Neural progenitor cell (in vitro differentiated cells): ENCODE measurements around the gene RBPMS2. TPM values are rescaled to one million over a fixed set of nuclear protein-coding genes. Genes with fewer than 3 reads are reported as not detected.
A peak's percentile ranks its signal among the peaks of the same experiment; 100 is the strongest.

ENCODE experiments used
- DNase-seq: peaks from one replicate; pipeline ENCODE4 v3.0.0-alpha.2; 2016; ENCODE audit warnings: low spot score
- H2AFZ ChIP-seq: fragments of 200-600 bp; sonication (generic); replicated peaks from 2 replicates; pipeline ENCODE4 v1.6.1; 2016; ENCODE audit warnings: antibody characterized with exemption
- H3F3A ChIP-seq: fragments of 200-600 bp; sonication (generic); 2 replicates; pipeline ENCODE4 v1.6.1; 2016; ENCODE audit warnings: antibody characterized with exemption, low read depth
- H3K27ac ChIP-seq: fragments of 200-600 bp; sonication (generic); 2 replicates; pipeline ENCODE4 v1.5.1; 2016; ENCODE audit warnings: mild to moderate bottlenecking
- H3K27me3 ChIP-seq: fragments of 200-600 bp; sonication (generic); 2 replicates; pipeline ENCODE4 v1.6.1; 2016; ENCODE audit warnings: mild to moderate bottlenecking, moderate library complexity
- H3K36me3 ChIP-seq: fragments of 200-600 bp; sonication (generic); 2 replicates; pipeline ENCODE4 v1.5.1; 2016
- H3K4me1 ChIP-seq: fragments of 200-600 bp; sonication (generic); 2 replicates; pipeline ENCODE4 v1.6.1; 2016; ENCODE audit warnings: mixed run types
- H3K4me2 ChIP-seq: fragments of 200-600 bp; sonication (generic); 2 replicates; pipeline ENCODE4 v1.6.1; 2016
- H3K4me3 ChIP-seq: fragments of 200-600 bp; sonication (generic); 2 replicates; pipeline ENCODE4 v1.5.1; 2016
- H3K79me2 ChIP-seq: fragments of 200-600 bp; sonication (generic); 2 replicates; pipeline ENCODE4 v1.6.1; 2016; ENCODE audit warnings: low read depth
- H3K9ac ChIP-seq: fragments of 200-600 bp; sonication (generic); 2 replicates; pipeline ENCODE4 v1.6.1; 2016
- H3K9me3 ChIP-seq: fragments of 200-600 bp; sonication (generic); 2 replicates; pipeline ENCODE4 v1.5.1; 2016; ENCODE audit warnings: low read depth
- H4K20me1 ChIP-seq: fragments of 200-600 bp; sonication (generic); 2 replicates; pipeline ENCODE4 v1.6.1; 2016; ENCODE audit warnings: low read depth
- H3K27ac Mint-ChIP-seq: 3 replicates; pipeline ENCODE4 v1.8.0; 2021; ENCODE audit warnings: mixed read lengths
- H3K27me3 Mint-ChIP-seq: 2 replicates; pipeline ENCODE4 v1.8.0; 2022; ENCODE audit warnings: low read depth, mild to moderate bottlenecking, inconsistent platforms, moderate library complexity, mixed read lengths; ENCODE audit not compliant: insufficient read depth
- H3K36me3 Mint-ChIP-seq: 3 replicates; pipeline ENCODE4 v1.8.0; 2021; ENCODE audit warnings: mixed read lengths
- H3K4me1 Mint-ChIP-seq: 3 replicates; pipeline ENCODE4 v1.8.0; 2021; ENCODE audit warnings: mixed read lengths
- H3K4me3 Mint-ChIP-seq: 3 replicates; pipeline ENCODE4 v1.8.0; 2021; ENCODE audit warnings: mild to moderate bottlenecking, moderate library complexity, mixed read lengths
- H3K9me3 Mint-ChIP-seq: 3 replicates; pipeline ENCODE4 v1.8.0; 2020; ENCODE audit warnings: mixed read lengths
- CTCF ChIP-seq: fragments of 200-600 bp; sonication (generic); IDR thresholded peaks from 2 replicates; pipeline ENCODE4 v1.5.1; 2017; ENCODE audit warnings: antibody characterized with exemption, mild to moderate bottlenecking
- EZH2 ChIP-seq: fragments of 200-600 bp; sonication (generic); IDR thresholded peaks from 2 replicates; pipeline ENCODE4 v1.6.1; 2017; ENCODE audit warnings: antibody characterized with exemption, mild to moderate bottlenecking, moderate library complexity
- EZH2phosphoT487 ChIP-seq: fragments of 200-600 bp; sonication (generic); IDR thresholded peaks from 2 replicates; pipeline ENCODE4 v1.6.1; 2017; ENCODE audit warnings: antibody characterized with exemption
- total RNA-seq: library from RNA; depleted of rRNA; stranded (reverse); fragments of >200 nt; gene quantifications from 2 replicates; pipeline ENCODE4 v1.2.3, GENCODE V29; 2015; ENCODE audit warnings: low replicate concordance

Gene RBPMS2
- total RNA-seq, 1 donor from 2014 or later: 0.15 TPM

DNA sequence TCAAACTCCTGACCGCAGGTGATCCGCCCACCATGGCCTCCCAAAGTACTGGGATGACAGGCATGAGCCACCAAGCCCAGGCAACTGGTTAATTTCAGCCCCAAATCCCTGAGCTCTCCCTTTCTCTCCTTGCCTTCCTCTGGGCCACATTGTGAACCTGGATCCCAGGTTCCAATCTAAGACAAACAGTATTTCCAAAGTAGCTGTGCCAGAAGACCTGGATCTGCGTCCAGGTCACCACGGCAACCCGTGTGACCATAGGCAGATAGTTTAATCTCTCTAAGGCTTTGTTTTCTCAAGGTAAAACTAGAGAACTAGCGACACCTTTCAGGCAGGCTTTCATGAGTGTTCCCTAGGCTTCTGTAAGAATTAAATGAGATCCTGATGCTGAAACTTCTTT, 5.9 kb upstream of the RBPMS2 start:
- no peaks in the 10 kb centered on the region for H3K36me3 ChIP-seq
- H2AFZ ChIP-seq: no peak overlapping the region
- no peak overlapping the region for H3K4me3 ChIP-seq
- H3K9me3 Mint-ChIP-seq: no peaks in the 10 kb centered on the region
- no peak for DNase-seq
- H3K4me3 Mint-ChIP-seq: peak overlapping the region; percentile 67
- H3K27ac Mint-ChIP-seq: no peak overlapping the region
- no peaks in the 10 kb centered on the region for H3K9me3 ChIP-seq
- peaks cover 25% of the 10 kb centered on the region for H3K27me3 ChIP-seq
- peaks cover 12% of the 10 kb centered on the region for H3K27me3 Mint-ChIP-seq
- peaks cover 36% of the 10 kb centered on the region for H3K4me1 Mint-ChIP-seq
- H4K20me1 ChIP-seq: no peaks in the 10 kb centered on the region
- H3K9ac ChIP-seq: no peak overlapping the region
- H3K4me1 ChIP-seq: peaks cover 16% of the 10 kb centered on the region
- H3F3A ChIP-seq: peaks cover 43% of the 10 kb centered on the region
- no peaks in the 10 kb centered on the region for H3K36me3 Mint-ChIP-seq
- H3K4me2 ChIP-seq: no peak overlapping the region
- no peak overlapping the region for H3K27ac ChIP-seq
- H3K79me2 ChIP-seq: no peaks in the 10 kb centered on the region
- TF ChIP-seq CTCF (no peak), EZH2 (no peak), EZH2phosphoT487 (no peak)

DNA sequence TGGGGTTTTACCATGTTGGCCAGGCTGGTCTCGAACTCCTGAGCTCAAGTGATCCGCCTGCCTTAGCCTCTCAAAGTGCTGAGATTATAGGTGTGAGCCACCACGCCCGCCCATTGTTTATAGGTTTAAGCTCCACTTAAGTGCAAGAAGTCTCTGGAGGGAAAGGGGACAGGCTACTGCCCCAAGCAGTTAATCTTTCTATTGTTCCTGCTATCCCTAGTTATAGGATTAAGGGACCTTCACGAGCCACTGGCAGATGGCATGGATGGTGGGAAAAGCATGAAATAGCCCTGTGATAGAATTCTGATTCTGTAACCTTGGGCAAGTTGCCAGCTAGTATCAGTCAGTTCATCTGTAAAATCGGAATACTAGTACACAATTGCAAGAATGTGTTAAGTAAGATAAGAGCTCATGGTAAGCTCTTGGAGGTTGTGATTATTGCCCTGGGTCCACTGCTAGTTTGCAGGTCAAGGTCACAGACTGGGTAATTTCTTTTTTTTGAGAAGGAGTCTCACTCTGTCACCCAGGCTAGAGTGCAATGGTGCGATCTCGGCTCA, 5.3 kb upstream of the RBPMS2 start:
- H3K4me2 ChIP-seq: no peak overlapping the region
- no peaks in the 10 kb centered on the region for H3K36me3 ChIP-seq
- TF ChIP-seq EZH2phosphoT487: no peak
- no peak for TF ChIP-seq CTCF
- TF ChIP-seq EZH2: no peak
- Mint-ChIP-seq H3K27me3 (peaks cover 12% of the 10 kb centered on the region), H3K36me3 (no peaks in the 10 kb centered on the region), H3K9me3 (no peaks in the 10 kb centered on the region), H3K4me1 (peaks cover 36% of the 10 kb centered on the region), H3K4me3 (no peak overlapping the region), H3K27ac (no peak overlapping the region)
- no peak overlapping the region for H3K9ac ChIP-seq
- peak; percentile 59 for DNase-seq
- no peaks in the 10 kb centered on the region for H3K79me2 ChIP-seq
- H4K20me1 ChIP-seq: no peaks in the 10 kb centered on the region
- peaks cover 44% of the 10 kb centered on the region for H3F3A ChIP-seq
- peaks cover 18% of the 10 kb centered on the region for H3K4me1 ChIP-seq
- no peak overlapping the region for H3K27ac ChIP-seq
- peaks cover 31% of the 10 kb centered on the region for H3K27me3 ChIP-seq
- no peak overlapping the region for H3K4me3 ChIP-seq
- no peak overlapping the region for H2AFZ ChIP-seq
- no peaks in the 10 kb centered on the region for H3K9me3 ChIP-seq

- H3K9me3 ChIP-seq: no peaks in the 10 kb centered on the region
- Mint-ChIP-seq H3K4me1 (peaks cover 36% of the 10 kb centered on the region), H3K27me3 (peaks cover 12% of the 10 kb centered on the region), H3K27ac (no peak overlapping the region), H3K36me3 (no peaks in the 10 kb centered on the region), H3K4me3 (no peak overlapping the region), H3K9me3 (no peaks in the 10 kb centered on the region)
- H3K4me2 ChIP-seq: no peak overlapping the region
- H3K79me2 ChIP-seq: no peaks in the 10 kb centered on the region
- H3K27ac ChIP-seq: no peak overlapping the region
- no peak overlapping the region for H3K9ac ChIP-seq
- H3K36me3 ChIP-seq: no peaks in the 10 kb centered on the region
- peaks cover 39% of the 10 kb centered on the region for H3K27me3 ChIP-seq
- peaks cover 46% of the 10 kb centered on the region for H3F3A ChIP-seq
- H2AFZ ChIP-seq: no peak overlapping the region
- DNase-seq: no peak
- no peak overlapping the region for H3K4me3 ChIP-seq
- no peaks in the 10 kb centered on the region for H4K20me1 ChIP-seq
- TF ChIP-seq EZH2phosphoT487: no peak
- TF ChIP-seq EZH2: no peak
- no peak for TF ChIP-seq CTCF
- peaks cover 18% of the 10 kb centered on the region for H3K4me1 ChIP-seq
Observed at GRCh38 chr15:64779630-64780029, 4.2 kb upstream of the RBPMS2 start.
